Measurements from ENCODE around the gene PTPRR.

- no peak for TF ChIP-seq CTCF (IDR thresholded peaks at IDR 0.05)
- no peak for TF ChIP-seq POLR2AphosphoS5 (IDR thresholded peaks at IDR 0.05)
Observed at GRCh38 chr12:70809887-70810286, 110.7 kb downstream of the PTPRR start.

Data from breast epithelium (tissue), 3 donors.